Measurements from ENCODE around the gene ZNF232.
"Not testable (repeated sequence)": the region's sequence is repeated elsewhere in the genome, so short reads cannot be mapped to it uniquely, and the experiment has no call there.

The ZNF232 gene

GRCh38 chr17:5128905-5129535 lies 17.3 kb upstream of the ZNF232 start:
- Histone ChIP-seq H3F3A (ENCODE audit: insufficient read depth) (no peaks in the 10 kb centered on the region), H3K79me2 (ENCODE audit: insufficient read depth, low read length) (no peaks in the 10 kb centered on the region), H2AFZ (ENCODE audit: low read depth, low read length, severe bottlenecking) (no peak overlapping the region), H3K36me3 (ENCODE audit: low read length) (no peaks in the 10 kb centered on the region), H3K27ac (ENCODE audit: low read depth, low read length) (no peak overlapping the region), H3K4me3 (ENCODE audit: insufficient read depth, low read length, poor library complexity, severe bottlenecking) (no peak overlapping the region), H3K27me3 (ENCODE audit: low read length) (no peaks in the 10 kb centered on the region), H3K9me2 (replicated peaks; ENCODE audit: insufficient read depth, low read length) (no peaks in the 10 kb centered on the region), H3K9me3 (ENCODE audit: insufficient read depth, low read length) (no peaks in the 10 kb centered on the region), H3K4me2 (ENCODE audit: low read depth, low read length, poor library complexity, severe bottlenecking) (no peak overlapping the region), H4K20me1 (ENCODE audit: low read depth, low read length) (no peaks in the 10 kb centered on the region), H3K9ac (ENCODE audit: low read length) (no peak overlapping the region)
- TF ChIP-seq CTCF (IDR thresholded peaks at IDR 0.05; ENCODE audit: insufficient read depth, low read length, poor library complexity, severe bottlenecking): no peak
- no peak for TF ChIP-seq EZH2phosphoT487 (conservative IDR thresholded peaks at IDR 0.05; ENCODE audit: low read length)

GRCh38 chr17:5128387-5128786 lies 16.7 kb upstream of the ZNF232 start:
- H4K20me1 ChIP-seq (ENCODE audit: low read depth, low read length); H3F3A ChIP-seq (ENCODE audit: insufficient read depth); H3K79me2 ChIP-seq (ENCODE audit: insufficient read depth, low read length); H3K27me3 ChIP-seq (ENCODE audit: low read length); H3K4me2 ChIP-seq (ENCODE audit: low read depth, low read length, poor library complexity, severe bottlenecking); H3K27ac ChIP-seq (ENCODE audit: low read depth, low read length); H3K9ac ChIP-seq (ENCODE audit: low read length); H3K9me3 ChIP-seq (ENCODE audit: insufficient read depth, low read length); H2AFZ ChIP-seq (ENCODE audit: low read depth, low read length, severe bottlenecking); H3K9me2 ChIP-seq (replicated peaks; ENCODE audit: insufficient read depth, low read length); H3K4me3 ChIP-seq (ENCODE audit: insufficient read depth, low read length, poor library complexity, severe bottlenecking); H3K36me3 ChIP-seq (ENCODE audit: low read length): not testable (repeated sequence)

DNA sequence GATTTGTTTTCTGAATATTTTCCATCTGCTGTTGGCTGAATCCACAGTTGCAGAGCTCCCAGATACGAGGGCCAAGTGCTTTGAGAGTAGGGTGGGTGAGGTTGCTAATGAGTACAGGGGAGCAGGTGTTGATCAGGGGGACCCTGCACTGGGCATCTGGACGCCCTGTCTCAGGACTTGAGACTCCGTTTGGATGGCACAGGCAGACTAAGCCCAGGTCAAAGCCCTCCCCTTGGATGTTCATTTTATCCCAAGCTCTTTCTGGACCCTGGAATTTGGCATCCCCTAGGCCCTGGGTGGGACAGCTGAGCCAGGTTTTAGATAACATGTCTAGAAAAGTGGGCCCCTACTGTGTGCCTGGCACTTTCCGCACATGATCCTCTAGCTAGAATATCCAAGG lies 16.2 kb upstream of the ZNF232 start:
- Histone ChIP-seq H2AFZ (ENCODE audit: low read depth, low read length, severe bottlenecking) (no peak overlapping the region), H3K9me3 (ENCODE audit: insufficient read depth, low read length) (no peaks in the 10 kb centered on the region), H3K9ac (ENCODE audit: low read length) (no peak overlapping the region), H3K36me3 (ENCODE audit: low read length) (no peaks in the 10 kb centered on the region), H3K79me2 (ENCODE audit: insufficient read depth, low read length) (no peaks in the 10 kb centered on the region), H3K9me2 (replicated peaks; ENCODE audit: insufficient read depth, low read length) (no peaks in the 10 kb centered on the region), H3K27ac (ENCODE audit: low read depth, low read length) (no peak overlapping the region), H3K27me3 (ENCODE audit: low read length) (no peaks in the 10 kb centered on the region), H3K4me2 (ENCODE audit: low read depth, low read length, poor library complexity, severe bottlenecking) (no peak overlapping the region), H3F3A (ENCODE audit: insufficient read depth) (no peaks in the 10 kb centered on the region), H3K4me3 (ENCODE audit: insufficient read depth, low read length, poor library complexity, severe bottlenecking) (no peak overlapping the region), H4K20me1 (ENCODE audit: low read depth, low read length) (no peaks in the 10 kb centered on the region)
- TF ChIP-seq EZH2phosphoT487 (conservative IDR thresholded peaks at IDR 0.05; ENCODE audit: low read length) (no peak), CTCF (IDR thresholded peaks at IDR 0.05; ENCODE audit: insufficient read depth, low read length, poor library complexity, severe bottlenecking) (no peak)

GRCh38 chr17:5126719-5127488 lies 15.2 kb upstream of the ZNF232 start:
- no peaks in the 10 kb centered on the region for H4K20me1 ChIP-seq (ENCODE audit: low read depth, low read length)
- no peaks in the 10 kb centered on the region for H3K9me2 ChIP-seq (replicated peaks; ENCODE audit: insufficient read depth, low read length)
- H3F3A ChIP-seq (ENCODE audit: insufficient read depth): no peaks in the 10 kb centered on the region
- no peaks in the 10 kb centered on the region for H3K36me3 ChIP-seq (ENCODE audit: low read length)
- H3K4me3 ChIP-seq (ENCODE audit: insufficient read depth, low read length, poor library complexity, severe bottlenecking): no peak overlapping the region
- no peak overlapping the region for H3K27ac ChIP-seq (ENCODE audit: low read depth, low read length)
- no peaks in the 10 kb centered on the region for H3K27me3 ChIP-seq (ENCODE audit: low read length)
- no peak overlapping the region for H3K4me2 ChIP-seq (ENCODE audit: low read depth, low read length, poor library complexity, severe bottlenecking)
- no peaks in the 10 kb centered on the region for H3K9me3 ChIP-seq (ENCODE audit: insufficient read depth, low read length)
- TF ChIP-seq EZH2phosphoT487 (conservative IDR thresholded peaks at IDR 0.05; ENCODE audit: low read length): no peak
- TF ChIP-seq CTCF (IDR thresholded peaks at IDR 0.05; ENCODE audit: insufficient read depth, low read length, poor library complexity, severe bottlenecking): no peak
- H3K9ac ChIP-seq (ENCODE audit: low read length): no peak overlapping the region
- H3K79me2 ChIP-seq (ENCODE audit: insufficient read depth, low read length): no peaks in the 10 kb centered on the region
- H2AFZ ChIP-seq (ENCODE audit: low read depth, low read length, severe bottlenecking): no peak overlapping the region

DNA sequence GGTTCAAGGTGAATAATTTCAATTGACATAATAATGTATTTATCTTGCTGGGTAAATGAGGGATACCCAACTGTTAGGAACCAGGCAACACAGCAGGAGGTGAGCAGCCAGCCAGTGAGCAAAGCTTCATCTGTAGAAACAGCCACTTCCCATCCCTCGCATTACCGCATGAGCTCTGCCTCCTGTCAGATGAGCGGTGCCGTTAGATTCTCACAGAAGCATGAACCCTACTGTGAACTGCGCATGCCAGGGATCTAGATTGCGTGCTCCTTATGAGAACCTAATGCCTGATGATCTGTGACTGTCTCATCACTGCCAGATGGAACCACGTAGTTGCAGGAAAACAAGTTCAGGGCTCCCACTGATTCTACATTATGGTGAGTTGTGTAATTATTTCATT lies 13.2 kb upstream of the ZNF232 start:
- not testable (repeated sequence) for H4K20me1 ChIP-seq (ENCODE audit: low read depth, low read length); H3K27ac ChIP-seq (ENCODE audit: low read depth, low read length); H3K27me3 ChIP-seq (ENCODE audit: low read length); H3K4me3 ChIP-seq (ENCODE audit: insufficient read depth, low read length, poor library complexity, severe bottlenecking); H3K9ac ChIP-seq (ENCODE audit: low read length); H3K9me2 ChIP-seq (replicated peaks; ENCODE audit: insufficient read depth, low read length); H2AFZ ChIP-seq (ENCODE audit: low read depth, low read length, severe bottlenecking); H3K9me3 ChIP-seq (ENCODE audit: insufficient read depth, low read length); H3F3A ChIP-seq (ENCODE audit: insufficient read depth); H3K4me2 ChIP-seq (ENCODE audit: low read depth, low read length, poor library complexity, severe bottlenecking); H3K36me3 ChIP-seq (ENCODE audit: low read length); H3K79me2 ChIP-seq (ENCODE audit: insufficient read depth, low read length)
